ENCODE results near the gene ARL10. TPM values are rescaled to one million over a fixed set of nuclear protein-coding genes. Genes with fewer than 3 reads are reported as not detected.

The ARL10 gene
- total RNA-seq, 1 donor from 2014 or later, result 9.1 TPM

DNA sequence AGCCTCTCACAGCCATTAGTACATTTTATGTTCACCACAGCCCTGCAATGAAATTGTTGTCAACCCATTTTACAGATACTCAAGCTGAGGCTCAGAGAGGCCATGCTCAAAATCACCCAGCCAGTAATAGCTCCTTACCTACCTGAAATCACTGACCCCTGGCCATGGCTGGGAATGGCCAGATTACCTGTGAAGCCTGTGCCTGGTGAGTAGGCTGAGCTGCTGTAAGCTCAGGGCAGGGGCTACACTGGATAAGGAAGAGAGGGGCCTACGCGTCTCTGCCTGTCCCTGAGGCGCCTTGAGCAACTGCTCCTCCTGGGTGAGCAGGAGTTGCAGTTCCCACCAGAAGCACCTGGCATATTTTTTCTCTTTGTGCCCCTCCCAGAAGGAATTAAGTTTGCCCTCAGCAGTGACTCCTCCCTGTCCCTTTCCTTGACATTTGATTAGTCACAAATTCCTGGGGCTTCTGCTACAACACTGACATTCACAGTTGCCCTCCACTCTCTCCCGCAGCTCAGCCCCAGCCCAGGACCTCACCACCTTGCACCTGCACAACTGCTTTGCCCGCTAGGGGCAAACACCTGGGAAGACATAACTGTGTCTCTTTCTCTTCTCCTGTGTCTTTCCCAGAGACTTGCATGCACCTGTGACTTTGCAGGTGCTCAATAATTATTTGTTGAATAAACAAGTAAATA lies 45.3 kb downstream of the ARL10 start:
- Mint-ChIP-seq H3K27me3 (ENCODE audit: insufficient read depth, low read depth) (peaks cover 5% of the 10 kb centered on the region), H3K27ac (no peak overlapping the region)

DNA sequence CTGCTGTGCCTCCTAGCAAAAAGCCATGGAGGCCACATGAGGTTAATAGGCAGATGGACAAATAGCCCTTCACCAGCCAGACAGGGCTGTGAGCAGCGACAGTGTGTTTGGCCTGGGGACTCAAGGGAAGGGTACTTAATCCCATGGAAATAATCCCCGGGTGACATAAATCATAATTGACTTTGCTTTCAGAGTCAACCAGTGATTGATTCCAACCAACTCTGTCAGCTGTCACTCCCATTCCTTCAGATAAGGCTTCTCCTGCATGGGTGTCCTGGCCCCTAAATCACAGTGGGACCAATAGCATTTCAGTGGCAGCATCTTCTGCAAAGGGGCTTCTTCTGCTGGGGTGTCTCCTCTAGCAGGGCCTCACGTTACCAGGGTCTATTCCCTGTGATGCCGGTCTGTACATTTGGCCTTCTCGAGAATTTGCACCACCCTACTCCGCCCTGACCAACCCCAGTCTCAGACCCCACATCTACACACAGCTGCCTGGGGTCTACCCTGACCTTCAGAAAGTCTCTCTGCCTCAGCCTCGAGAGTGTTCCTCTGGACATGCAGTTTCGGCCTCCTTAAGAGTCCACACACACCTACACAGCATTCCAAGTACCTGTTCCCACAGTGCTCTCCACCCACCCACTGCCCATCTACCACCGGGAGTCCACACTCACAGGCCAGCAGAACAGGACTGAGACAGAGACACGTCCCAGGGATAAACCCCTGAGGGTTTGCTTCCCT lies 47.4 kb downstream of the ARL10 start:
- peaks cover 22% of the 10 kb centered on the region for H3K27me3 ChIP-seq
- H3K9me3 ChIP-seq (ENCODE audit: low read depth), result no peaks in the 10 kb centered on the region
- Mint-ChIP-seq H3K4me1 (peaks cover 9% of the 10 kb centered on the region), H3K4me3 (peak overlapping the region; percentile 38), H3K9me3 (no peaks in the 10 kb centered on the region), H3K27me3 (ENCODE audit: insufficient read depth, low read depth) (peaks cover 5% of the 10 kb centered on the region), H3K27ac (peak overlapping the region; percentile 81), H3K36me3 (no peaks in the 10 kb centered on the region)
- no peak overlapping the region for H3K9ac ChIP-seq
- peaks cover 7% of the 10 kb centered on the region for H3F3A ChIP-seq (ENCODE audit: low read depth)
- no peaks in the 10 kb centered on the region for H4K20me1 ChIP-seq (ENCODE audit: low read depth)
- no peaks in the 10 kb centered on the region for H3K4me1 ChIP-seq
- H3K36me3 ChIP-seq, result no peaks in the 10 kb centered on the region
- no peak overlapping the region for H3K27ac ChIP-seq
- H2AFZ ChIP-seq (replicated peaks), result no peak overlapping the region
- TF ChIP-seq, protein P1, sequence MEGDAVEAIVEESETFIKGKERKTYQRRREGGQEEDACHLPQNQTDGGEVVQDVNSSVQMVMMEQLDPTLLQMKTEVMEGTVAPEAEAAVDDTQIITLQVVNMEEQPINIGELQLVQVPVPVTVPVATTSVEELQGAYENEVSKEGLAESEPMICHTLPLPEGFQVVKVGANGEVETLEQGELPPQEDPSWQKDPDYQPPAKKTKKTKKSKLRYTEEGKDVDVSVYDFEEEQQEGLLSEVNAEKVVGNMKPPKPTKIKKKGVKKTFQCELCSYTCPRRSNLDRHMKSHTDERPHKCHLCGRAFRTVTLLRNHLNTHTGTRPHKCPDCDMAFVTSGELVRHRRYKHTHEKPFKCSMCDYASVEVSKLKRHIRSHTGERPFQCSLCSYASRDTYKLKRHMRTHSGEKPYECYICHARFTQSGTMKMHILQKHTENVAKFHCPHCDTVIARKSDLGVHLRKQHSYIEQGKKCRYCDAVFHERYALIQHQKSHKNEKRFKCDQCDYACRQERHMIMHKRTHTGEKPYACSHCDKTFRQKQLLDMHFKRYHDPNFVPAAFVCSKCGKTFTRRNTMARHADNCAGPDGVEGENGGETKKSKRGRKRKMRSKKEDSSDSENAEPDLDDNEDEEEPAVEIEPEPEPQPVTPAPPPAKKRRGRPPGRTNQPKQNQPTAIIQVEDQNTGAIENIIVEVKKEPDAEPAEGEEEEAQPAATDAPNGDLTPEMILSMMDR (IDR thresholded peaks at IDR 0.05), result no peak
- TF ChIP-seq EZH2 (IDR thresholded peaks at IDR 0.05) (no peak), EZH2phosphoT487 (IDR thresholded peaks at IDR 0.05) (no peak)
- DNase-seq (ENCODE audit: low spot score), result no peak
- no peak overlapping the region for H3K4me2 ChIP-seq
- H3K79me2 ChIP-seq (ENCODE audit: low read depth), result no peaks in the 10 kb centered on the region
- H3K4me3 ChIP-seq, result no peak overlapping the region

More for the DNA sequence above, 45.3 kb downstream of the ARL10 start:
- H4K20me1 ChIP-seq (ENCODE audit: low read depth), result no peaks in the 10 kb centered on the region
- peaks cover 5% of the 10 kb centered on the region for H3K27me3 ChIP-seq
- H3K4me1 ChIP-seq, result peaks cover 5% of the 10 kb centered on the region
- H3K9me3 ChIP-seq (ENCODE audit: low read depth), result no peaks in the 10 kb centered on the region
- H2AFZ ChIP-seq (replicated peaks), result no peak overlapping the region
- H3K9ac ChIP-seq, result no peak overlapping the region
- Mint-ChIP-seq H3K36me3 (no peaks in the 10 kb centered on the region), H3K4me3 (no peak overlapping the region), H3K4me1 (peaks cover 2% of the 10 kb centered on the region), H3K9me3 (no peaks in the 10 kb centered on the region)
- no peak overlapping the region for H3K4me3 ChIP-seq
- no peak overlapping the region for H3K27ac ChIP-seq
- no peaks in the 10 kb centered on the region for H3K36me3 ChIP-seq
- peaks cover 8% of the 10 kb centered on the region for H3F3A ChIP-seq (ENCODE audit: low read depth)
- TF ChIP-seq, protein P1 (IDR thresholded peaks at IDR 0.05), result no peak
- TF ChIP-seq EZH2 (IDR thresholded peaks at IDR 0.05) (no peak), EZH2phosphoT487 (IDR thresholded peaks at IDR 0.05) (no peak)
- no peak for DNase-seq (ENCODE audit: low spot score)
- no peaks in the 10 kb centered on the region for H3K79me2 ChIP-seq (ENCODE audit: low read depth)
- H3K4me2 ChIP-seq, result no peak overlapping the region

DNA sequence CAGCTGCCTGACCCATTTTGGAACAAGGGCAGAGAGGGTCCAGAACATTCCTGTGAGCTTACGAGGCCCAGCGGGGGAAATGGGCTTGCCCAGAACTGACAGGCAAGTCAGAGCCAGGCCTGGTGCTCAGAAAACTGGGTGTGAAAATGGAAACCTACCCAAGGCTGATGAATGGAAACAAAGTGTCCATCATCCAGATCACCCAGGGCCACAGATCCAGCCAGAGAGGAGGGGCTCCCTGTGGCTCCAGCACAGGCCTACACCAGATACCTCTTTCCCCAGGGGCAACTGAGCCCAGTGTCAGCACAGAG lies 47.9 kb downstream of the ARL10 start:
- H3K27me3 ChIP-seq, result peaks cover 24% of the 10 kb centered on the region
- H3K4me3 ChIP-seq, result no peak overlapping the region
- no peaks in the 10 kb centered on the region for H3K4me1 ChIP-seq
- H3K4me3 Mint-ChIP-seq, result no peak overlapping the region
- no peak for DNase-seq (ENCODE audit: low spot score)
- H3K9ac ChIP-seq, result no peak overlapping the region
- no peaks in the 10 kb centered on the region for H3K36me3 Mint-ChIP-seq
- H3F3A ChIP-seq (ENCODE audit: low read depth), result peaks cover 7% of the 10 kb centered on the region
- no peaks in the 10 kb centered on the region for H3K9me3 Mint-ChIP-seq
- H3K4me2 ChIP-seq, result no peak overlapping the region
- no peaks in the 10 kb centered on the region for H3K9me3 ChIP-seq (ENCODE audit: low read depth)
- no peaks in the 10 kb centered on the region for H4K20me1 ChIP-seq (ENCODE audit: low read depth)
- no peak overlapping the region for H3K27ac ChIP-seq
- peaks cover 5% of the 10 kb centered on the region for H3K27me3 Mint-ChIP-seq (ENCODE audit: insufficient read depth, low read depth)
- no peaks in the 10 kb centered on the region for H3K79me2 ChIP-seq (ENCODE audit: low read depth)
- no peak overlapping the region for H3K27ac Mint-ChIP-seq
- no peaks in the 10 kb centered on the region for H3K36me3 ChIP-seq
- H3K4me1 Mint-ChIP-seq, result peaks cover 9% of the 10 kb centered on the region
- TF ChIP-seq, protein P1 (IDR thresholded peaks at IDR 0.05), result no peak
- TF ChIP-seq EZH2phosphoT487 (IDR thresholded peaks at IDR 0.05) (no peak), EZH2 (IDR thresholded peaks at IDR 0.05) (no peak)
- H2AFZ ChIP-seq (replicated peaks), result no peak overlapping the region

Measured in neural progenitor cell (in vitro differentiated cells).